ENCODE results near the gene CDH8.

CDH8 gene

DNA sequence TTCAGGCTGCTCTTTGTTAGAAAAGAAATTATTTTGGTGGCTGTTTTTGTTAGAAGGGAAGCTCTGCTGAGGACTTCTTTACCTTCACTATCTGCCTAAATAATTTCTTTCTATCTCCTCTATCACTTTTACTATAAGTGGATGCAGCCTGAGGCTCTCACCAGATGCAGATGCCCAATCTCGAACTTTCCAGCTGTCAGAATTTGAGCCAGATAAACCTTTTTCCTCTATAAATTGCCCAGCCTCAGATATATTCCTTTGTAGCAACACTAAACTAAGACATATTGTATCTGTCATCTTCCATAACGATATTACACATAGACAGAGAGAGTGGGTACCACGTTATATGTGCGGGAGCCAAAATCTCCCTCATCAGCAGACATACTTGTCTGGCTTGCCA, 15.7 kb upstream of the CDH8 start:
- no peak overlapping the region for H2AFZ ChIP-seq (ENCODE audit: low read length)
- no peak for DNase-seq
- H3K9me3 ChIP-seq (replicated peaks; ENCODE audit: insufficient read depth, low read length) = no peaks in the 10 kb centered on the region
- H3K4me3 ChIP-seq (ENCODE audit: low read length) = no peak overlapping the region
- no peak overlapping the region for H3K9ac ChIP-seq (ENCODE audit: low read length)
- no peaks in the 10 kb centered on the region for H3K79me2 ChIP-seq (ENCODE audit: low read length)
- no peaks in the 10 kb centered on the region for H3K9me2 ChIP-seq (replicated peaks; ENCODE audit: insufficient read depth, low read length)
- H4K20me1 ChIP-seq (ENCODE audit: insufficient read depth, low read length) = no peaks in the 10 kb centered on the region
- TF ChIP-seq EZH2 (optimal IDR thresholded peaks at IDR 0.05; ENCODE audit: low read depth, low read length) = no peak
- no peak for TF ChIP-seq CTCF (IDR thresholded peaks at IDR 0.05; ENCODE audit: low read length)
- TF ChIP-seq EZH2phosphoT487 (IDR thresholded peaks at IDR 0.05; ENCODE audit: low read length) = no peak
- H3K4me2 ChIP-seq (ENCODE audit: low read depth, low read length) = no peak overlapping the region
- no peaks in the 10 kb centered on the region for H3K36me3 ChIP-seq (replicated peaks; ENCODE audit: insufficient read depth, low read length)
- H3K4me1 ChIP-seq (ENCODE audit: low read length) = no peaks in the 10 kb centered on the region
- H3F3A ChIP-seq (ENCODE audit: insufficient read depth, low read length) = no peaks in the 10 kb centered on the region
- H3K27me3 ChIP-seq (replicated peaks; ENCODE audit: insufficient read depth, low read length) = no peaks in the 10 kb centered on the region
- H3K27ac ChIP-seq (ENCODE audit: low read length) = no peak overlapping the region

DNA sequence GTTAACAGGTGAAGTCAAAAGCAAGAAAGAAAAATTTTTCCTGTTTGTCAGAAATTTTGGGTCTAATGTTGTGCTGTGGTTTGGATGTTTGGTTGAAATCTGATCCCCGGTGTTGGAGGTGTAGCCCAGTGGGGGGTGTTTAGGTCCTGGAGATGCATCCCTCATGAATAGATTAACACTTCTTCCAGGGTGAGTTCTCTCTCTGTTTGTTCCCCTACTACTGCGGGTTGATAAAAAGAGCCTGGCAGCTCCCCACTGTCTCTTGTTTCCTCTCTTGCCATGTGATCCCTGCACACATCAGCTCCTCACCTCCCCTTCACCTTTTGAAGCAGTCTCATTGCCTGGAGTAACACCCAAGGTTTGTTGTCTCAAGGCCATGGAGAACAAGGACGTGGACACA, 14.6 kb upstream of the CDH8 start:
- Histone ChIP-seq H3K9me3 (replicated peaks; ENCODE audit: insufficient read depth, low read length) (no peaks in the 10 kb centered on the region), H3K27me3 (replicated peaks; ENCODE audit: insufficient read depth, low read length) (no peaks in the 10 kb centered on the region), H3K27ac (ENCODE audit: low read length) (no peak overlapping the region), H3K36me3 (replicated peaks; ENCODE audit: insufficient read depth, low read length) (no peaks in the 10 kb centered on the region), H3F3A (ENCODE audit: insufficient read depth, low read length) (no peaks in the 10 kb centered on the region), H3K4me3 (ENCODE audit: low read length) (no peak overlapping the region), H3K9me2 (replicated peaks; ENCODE audit: insufficient read depth, low read length) (no peaks in the 10 kb centered on the region), H4K20me1 (ENCODE audit: insufficient read depth, low read length) (no peaks in the 10 kb centered on the region), H3K9ac (ENCODE audit: low read length) (no peak overlapping the region), H3K79me2 (ENCODE audit: low read length) (no peaks in the 10 kb centered on the region), H3K4me2 (ENCODE audit: low read depth, low read length) (no peak overlapping the region), H2AFZ (ENCODE audit: low read length) (no peak overlapping the region), H3K4me1 (ENCODE audit: low read length) (no peaks in the 10 kb centered on the region)
- no peak for TF ChIP-seq CTCF (IDR thresholded peaks at IDR 0.05; ENCODE audit: low read length)
- TF ChIP-seq EZH2 (optimal IDR thresholded peaks at IDR 0.05; ENCODE audit: low read depth, low read length) = no peak
- no peak for DNase-seq

GRCh38 chr16:62046801-62047200, 10.6 kb upstream of the CDH8 start:
- Histone ChIP-seq H2AFZ (ENCODE audit: low read length) (no peak overlapping the region), H3K79me2 (ENCODE audit: low read length) (no peaks in the 10 kb centered on the region), H3K4me3 (ENCODE audit: low read length) (no peak overlapping the region), H3K9me3 (replicated peaks; ENCODE audit: insufficient read depth, low read length) (no peaks in the 10 kb centered on the region), H3F3A (ENCODE audit: insufficient read depth, low read length) (no peaks in the 10 kb centered on the region), H3K4me1 (ENCODE audit: low read length) (no peaks in the 10 kb centered on the region), H3K27ac (ENCODE audit: low read length) (no peak overlapping the region), H3K4me2 (ENCODE audit: low read depth, low read length) (no peak overlapping the region), H3K9me2 (replicated peaks; ENCODE audit: insufficient read depth, low read length) (no peaks in the 10 kb centered on the region), H3K36me3 (replicated peaks; ENCODE audit: insufficient read depth, low read length) (no peaks in the 10 kb centered on the region), H4K20me1 (ENCODE audit: insufficient read depth, low read length) (no peaks in the 10 kb centered on the region), H3K27me3 (replicated peaks; ENCODE audit: insufficient read depth, low read length) (no peaks in the 10 kb centered on the region), H3K9ac (ENCODE audit: low read length) (no peak overlapping the region)
- DNase-seq = no peak
- no peak for TF ChIP-seq EZH2phosphoT487 (IDR thresholded peaks at IDR 0.05; ENCODE audit: low read length)
- TF ChIP-seq EZH2 (optimal IDR thresholded peaks at IDR 0.05; ENCODE audit: low read depth, low read length) = no peak
- no peak for TF ChIP-seq CTCF (IDR thresholded peaks at IDR 0.05; ENCODE audit: low read length)
